HG03103 (cell line): Measurements from ENCODE around the gene SCTR.

Experiments used
- ATAC-seq: cut with Tn5 transposase; IDR thresholded peaks from one replicate; pipeline ENCODE4 v1.9.1; 2021; ENCODE audit warnings: low read depth; ENCODE audit not compliant: unreplicated experiment

The SCTR gene

GRCh38 chr2:119451336-119452050 lies 72.8 kb downstream of the SCTR start:
- no peak for ATAC-seq

GRCh38 chr2:119449521-119449920 lies 74.8 kb downstream of the SCTR start:
- no peak for ATAC-seq

DNA sequence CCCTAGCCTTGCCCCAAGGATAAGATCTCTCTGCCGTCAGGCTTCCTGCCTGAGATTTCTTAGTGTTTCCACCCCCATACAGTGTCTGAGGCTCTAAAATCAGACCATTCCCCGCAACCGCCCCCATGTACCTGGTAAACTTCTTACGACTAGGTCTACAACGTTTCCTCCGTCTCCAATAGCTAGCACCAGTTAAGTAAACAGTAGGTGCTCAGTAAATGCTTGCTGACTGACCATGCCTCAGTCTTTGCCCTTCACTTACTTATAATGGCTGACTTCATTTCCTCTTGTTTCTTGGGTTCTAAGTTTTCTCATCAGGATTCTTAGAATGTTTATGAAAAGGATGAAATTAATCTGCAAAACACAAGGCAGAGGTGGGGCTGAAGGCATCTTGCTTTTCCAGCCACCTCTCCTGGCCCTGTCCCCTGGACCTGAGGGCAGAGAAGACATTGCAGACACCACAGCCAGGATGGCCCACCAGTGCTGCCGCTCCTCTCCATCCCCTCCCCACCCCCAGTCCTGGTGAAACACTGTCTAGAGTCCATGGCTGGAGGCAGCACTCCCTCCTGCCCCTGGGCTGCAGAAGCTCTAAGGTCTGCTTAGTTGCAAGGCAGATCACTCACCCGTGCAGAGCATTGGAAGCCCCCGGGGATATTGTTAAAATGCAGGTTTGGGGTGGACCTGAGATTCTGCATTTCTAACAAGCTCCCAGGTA lies 75.7 kb downstream of the SCTR start:
- ATAC-seq = no peak

DNA sequence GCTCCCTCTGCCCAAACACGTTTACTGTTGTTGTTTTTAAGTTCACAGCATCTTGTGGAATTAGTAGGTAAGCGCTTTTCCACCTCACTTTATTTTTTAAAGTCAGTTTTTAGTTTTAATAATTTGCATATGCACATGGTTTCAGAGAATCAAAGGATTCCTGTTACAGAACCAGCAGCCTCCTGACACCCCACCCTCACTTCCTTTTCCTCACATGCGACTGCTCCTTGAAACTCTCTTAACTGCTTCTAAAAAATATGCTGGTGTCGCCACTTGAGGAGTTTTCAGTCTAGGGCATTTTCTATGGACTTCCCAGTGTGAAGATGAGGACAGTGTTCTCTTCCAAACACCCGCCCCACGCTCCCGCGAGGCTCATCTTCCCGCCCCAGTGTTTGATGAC lies 78.2 kb downstream of the SCTR start:
- no peak for ATAC-seq

GRCh38 chr2:119442850-119443249 lies 81.4 kb downstream of the SCTR start:
- ATAC-seq = no peak

DNA sequence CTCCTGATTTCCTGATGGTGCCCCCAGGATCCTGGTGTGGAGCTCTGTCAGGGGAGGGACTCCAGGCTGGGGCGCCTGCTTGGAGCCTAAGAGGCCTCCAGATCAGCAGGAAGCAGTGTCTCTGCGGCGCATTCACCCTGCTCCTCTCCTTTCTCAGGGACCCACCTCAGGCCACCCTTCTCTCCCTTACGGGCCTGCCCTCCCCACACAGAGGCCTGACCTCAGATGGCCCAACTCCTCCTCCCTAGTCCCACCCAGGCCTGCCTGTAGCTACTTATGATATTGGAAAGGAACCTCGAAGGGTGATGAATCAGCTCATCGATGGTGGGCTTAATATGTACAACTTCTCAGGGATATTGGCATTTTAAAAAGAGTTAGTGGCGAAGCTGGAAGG lies 82.1 kb downstream of the SCTR start:
- ATAC-seq = no peak

DNA sequence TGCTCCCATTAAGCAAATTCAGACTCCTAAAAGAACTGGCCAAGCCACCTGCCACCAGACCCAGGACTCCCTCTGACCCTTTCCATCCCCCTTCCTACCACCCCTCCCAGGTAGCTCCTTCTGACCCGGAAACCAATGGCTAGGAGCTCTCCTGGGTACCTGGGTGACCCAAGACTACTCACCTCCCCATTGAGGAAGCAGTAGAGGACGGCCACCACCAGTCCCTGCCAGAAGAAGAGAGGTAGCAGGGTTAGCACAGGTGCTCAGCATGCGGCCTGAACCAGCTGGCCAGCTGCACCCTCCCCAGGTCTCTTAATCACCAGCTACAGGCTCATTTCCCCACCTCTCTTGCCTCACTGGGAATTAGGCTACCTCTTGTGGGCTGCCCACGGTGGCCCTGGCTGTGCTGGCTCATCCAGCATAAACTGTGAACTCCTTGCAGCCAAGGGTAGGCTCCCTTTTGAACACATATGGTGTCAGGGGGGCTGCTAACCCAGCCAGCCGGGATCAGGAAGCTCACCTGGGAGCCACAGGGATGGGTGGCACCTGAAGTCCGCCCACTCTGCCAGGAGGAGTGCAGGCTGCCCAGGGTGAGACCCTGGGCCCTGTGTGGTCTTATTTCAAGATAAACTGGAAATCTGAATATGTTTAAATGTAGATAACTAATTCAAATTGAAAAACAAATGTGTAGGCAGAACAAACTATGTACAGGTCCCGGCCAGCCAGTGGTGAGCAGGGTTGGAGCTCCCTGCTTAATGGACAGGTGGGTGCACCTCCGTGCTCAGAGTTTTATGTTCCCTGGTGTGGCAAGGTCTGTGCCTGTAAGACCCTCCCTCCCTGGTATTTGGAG lies 82.7 kb downstream of the SCTR start:
- ATAC-seq = no peak

- no peak for ATAC-seq
Measured at GRCh38 chr2:119440873-119441272, 83.4 kb downstream of the SCTR start.

DNA sequence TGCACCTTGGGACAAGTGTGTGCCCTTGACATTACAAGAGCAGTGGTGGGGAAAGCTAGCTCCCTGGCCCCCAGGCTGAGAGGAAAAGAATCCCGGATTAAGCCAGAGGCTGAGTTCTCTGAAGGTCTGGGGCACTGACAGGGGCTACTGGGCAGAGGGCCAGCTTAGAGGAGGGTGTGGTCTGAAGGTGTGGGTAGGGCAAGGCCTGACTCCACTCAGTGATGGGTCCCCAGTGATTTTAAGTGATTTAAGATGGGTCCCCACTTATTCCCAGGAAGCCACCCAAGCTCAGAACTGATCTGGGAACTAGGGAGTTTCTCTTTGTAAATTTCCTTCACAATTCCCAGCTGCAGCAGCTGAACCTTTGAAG lies 83.8 kb downstream of the SCTR start:
- no peak for ATAC-seq

DNA sequence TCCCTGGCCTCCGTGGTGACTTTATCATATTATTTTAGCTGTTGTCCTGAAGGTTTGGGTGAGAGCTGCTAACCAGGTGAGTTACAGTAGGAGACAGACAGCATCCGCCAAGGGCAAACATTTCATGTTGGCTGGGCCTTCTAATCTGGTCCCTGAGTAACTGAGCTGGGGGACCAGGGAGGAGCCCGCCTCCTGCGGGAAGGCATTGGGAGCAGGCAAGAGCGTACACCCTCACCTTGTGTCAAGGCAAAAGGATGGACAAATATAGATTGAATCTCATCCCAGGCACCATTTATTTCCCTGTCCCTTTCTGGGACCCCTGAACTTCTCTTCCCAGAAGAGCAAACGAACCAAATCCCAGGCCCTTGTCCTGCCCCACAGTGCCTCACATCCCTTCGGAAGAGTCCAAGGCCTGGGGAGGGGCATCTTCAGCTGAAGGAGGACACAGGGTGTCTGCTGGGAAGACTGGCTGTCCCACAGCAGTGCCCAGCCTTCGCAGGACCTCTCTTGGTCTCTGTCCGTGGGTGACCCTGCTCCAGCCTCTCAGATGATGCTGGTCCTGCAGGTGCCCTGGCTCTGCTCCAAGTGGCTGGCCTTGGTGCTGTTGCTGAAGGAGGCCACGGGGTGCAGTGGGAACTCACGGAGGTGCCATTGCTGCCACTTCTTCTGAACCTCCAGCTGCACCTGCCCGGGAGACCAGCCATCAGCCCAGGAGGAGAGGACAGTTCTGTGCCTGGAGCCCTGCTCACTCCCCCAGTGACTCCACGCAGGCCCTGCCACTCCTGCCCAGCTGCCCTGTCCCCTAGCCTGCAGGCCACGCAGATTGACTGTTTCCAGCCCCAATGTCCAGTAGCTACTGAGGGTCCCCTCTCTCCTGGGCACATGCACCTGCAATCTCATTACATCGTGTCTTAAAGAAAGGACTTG lies 84.4 kb downstream of the SCTR start:
- no peak for ATAC-seq

DNA sequence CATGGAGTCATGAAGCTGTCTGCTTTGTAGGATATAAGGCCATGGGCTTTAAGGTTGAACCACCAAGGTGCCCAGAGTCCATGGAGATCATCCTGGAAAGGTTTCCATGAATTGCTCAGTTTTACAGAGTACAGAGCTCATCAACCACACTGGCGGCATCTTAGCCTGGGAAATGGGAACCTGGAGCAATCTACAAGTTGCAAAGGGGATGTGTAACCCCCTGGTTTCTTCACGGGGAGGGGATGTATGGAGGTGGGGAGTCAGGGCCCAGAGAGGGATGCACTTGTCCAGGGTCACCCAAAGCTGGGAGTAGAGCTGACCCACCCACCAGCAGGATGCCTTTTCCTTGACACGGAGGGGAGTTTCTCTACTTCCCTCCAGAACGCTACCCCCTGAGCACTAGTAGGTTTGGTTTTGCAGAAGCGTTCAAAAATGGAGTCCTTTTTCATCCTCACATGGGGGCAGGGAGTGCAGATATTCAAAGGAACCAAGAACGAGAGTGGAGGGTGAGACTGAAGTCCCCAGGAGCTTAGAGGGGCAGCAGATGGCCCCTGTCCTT lies 85.5 kb downstream of the SCTR start:
- ATAC-seq = no peak

DNA sequence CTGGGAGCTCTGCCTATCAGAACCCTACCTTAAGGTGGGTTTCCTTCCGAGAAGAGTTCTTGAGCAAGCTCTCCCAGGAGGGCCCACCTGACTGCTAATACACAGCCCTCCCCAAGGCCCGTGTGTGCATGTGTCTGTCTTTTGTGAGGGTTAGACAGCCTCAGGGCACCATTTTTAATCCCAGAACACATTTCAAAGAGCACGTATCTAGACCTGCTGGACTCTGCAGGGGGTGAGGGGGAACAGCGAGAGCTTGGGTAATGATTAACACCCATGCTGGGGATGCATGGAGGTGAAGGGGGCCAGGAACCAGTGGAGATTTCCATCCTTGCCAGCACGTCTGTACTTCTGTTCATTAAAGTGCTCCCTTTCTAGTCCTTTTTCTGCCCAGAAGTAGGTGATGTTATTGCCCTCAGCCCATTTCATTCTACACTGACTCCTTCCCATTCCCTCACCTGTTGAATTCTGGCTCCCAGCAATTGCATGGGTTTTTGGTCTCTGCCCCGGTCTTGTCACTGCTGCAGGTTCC lies 86.1 kb downstream of the SCTR start:
- ATAC-seq = no peak

GRCh38 chr2:119436993-119437772 lies 87.1 kb downstream of the SCTR start:
- ATAC-seq = no peak

GRCh38 chr2:119435953-119436297 lies 88.4 kb downstream of the SCTR start:
- ATAC-seq = no peak

DNA sequence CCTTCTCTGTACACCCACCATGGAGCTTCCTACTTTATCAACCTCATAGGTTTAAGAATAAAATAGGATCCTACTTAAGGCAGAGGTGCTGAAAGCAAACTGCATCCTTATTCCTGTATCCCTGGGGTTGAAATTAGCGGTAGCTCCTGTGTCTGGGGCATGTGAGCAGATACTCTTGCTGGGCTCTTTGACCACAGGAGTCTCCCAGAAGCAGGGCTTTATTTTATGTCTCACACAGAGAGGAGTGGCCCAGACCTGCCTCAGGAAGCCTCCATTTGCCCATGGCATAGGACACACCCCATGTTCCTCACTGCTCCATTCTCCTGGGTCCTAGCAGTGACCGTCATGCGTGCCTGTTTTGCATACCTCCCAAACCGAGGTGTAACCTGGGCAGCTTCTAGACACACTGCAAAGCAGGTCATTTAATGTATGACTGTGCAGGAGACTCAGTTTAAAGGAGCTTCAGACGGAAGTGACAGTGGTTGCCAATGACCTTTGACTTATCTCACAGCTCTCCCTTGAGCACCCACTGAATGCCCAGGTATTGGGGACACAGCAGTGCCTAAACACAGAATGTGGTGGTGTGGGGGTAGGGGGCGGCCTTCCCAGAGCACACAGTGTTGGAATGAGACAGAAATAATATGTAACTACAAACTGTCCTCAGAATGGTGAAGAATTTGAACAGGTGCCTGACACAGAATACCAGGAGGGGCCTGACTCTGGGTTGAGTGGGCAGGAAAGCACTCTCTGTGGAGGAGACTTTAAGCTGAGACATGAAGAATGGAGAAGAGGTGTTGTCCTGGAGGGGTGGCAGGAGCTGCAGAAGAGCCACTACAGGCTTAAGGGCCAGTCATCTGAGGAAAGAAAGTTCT lies 89.0 kb downstream of the SCTR start:
- ATAC-seq = no peak

GRCh38 chr2:119434664-119435063 lies 89.6 kb downstream of the SCTR start:
- ATAC-seq = no peak

- ATAC-seq = no peak
Measured at GRCh38 chr2:119433636-119434327, 90.5 kb downstream of the SCTR start.
